ENCODE results near the gene CCBE1.

GRCh38 chr18:59650266-59650820, 46.9 kb downstream of the CCBE1 start:
- TF ChIP-seq CTCF (IDR thresholded peaks at IDR 0.05) (no peak), EP300 (IDR thresholded peaks at IDR 0.05) (no peak), POLR2A (IDR thresholded peaks at IDR 0.05) (no peak)
